Ovary (tissue), 9 donors: ENCODE data around the gene ATXN1. TPM values are rescaled to one million over a fixed set of nuclear protein-coding genes. Genes with fewer than 3 reads are reported as not detected.

Experiments
- DNase-seq, 5 donors: peaks; one replicate each; pipeline ENCODE4 v3.0.0-alpha.2; 2019 to 2020
- H3K27ac ChIP-seq, 2 donors: fragments of 200-600 bp; one replicate each; pipeline versions ENCODE4 v1.5.1 to v1.8.0; 2019 to 2022
- H3K27me3 ChIP-seq: fragments of 200-600 bp; one replicate; pipeline ENCODE4 v1.8.0; 2022
- H3K36me3 ChIP-seq: fragments of 200-600 bp; sonication (generic); one replicate; pipeline ENCODE4 v1.5.1; 2019
- H3K4me1 ChIP-seq: one replicate; pipeline ENCODE4 v1.8.1; 2013; ENCODE audit warnings: mild to moderate bottlenecking, moderate library complexity; ENCODE audit not compliant: insufficient read depth
- H3K4me3 ChIP-seq: fragments of 200-600 bp; sonication (generic); one replicate; pipeline ENCODE4 v1.5.1; 2017
- H3K9me3 ChIP-seq, 2 donors: fragments of 200-600 bp in 1 of 2; sonication (generic) in 1 of 2; one replicate each; pipeline versions ENCODE4 v1.5.1 to v1.8.1; 2013 to 2019; ENCODE audit warnings: mild to moderate bottlenecking in 1 of 2, moderate library complexity in 1 of 2
- CTCF ChIP-seq, 3 donors: fragments of 450-650 bp in 2 of 3; fragments of 200-600 bp in 1 of 3; IDR thresholded peaks; one replicate each; pipeline versions ENCODE4 v1.5.1 to v1.8.0; 2016 to 2022; ENCODE audit warnings: antibody characterized with exemption in 3 of 3, mild to moderate bottlenecking in 1 of 3
- EP300 ChIP-seq: sonication (generic); formaldehyde crosslinking; IDR thresholded peaks from one replicate; pipeline ENCODE4 v1.6.1; 2017; ENCODE audit warnings: antibody characterized with exemption
- POLR2A ChIP-seq: fragments of 450-650 bp; IDR thresholded peaks from one replicate; pipeline ENCODE4 v1.6.1; 2017; ENCODE audit warnings: antibody characterized with exemption, mild to moderate bottlenecking, moderate library complexity
- WGBS, 3 donors: extraction: QIAGEN DNeasy Blood & Tissue Kit in 1 of 3; methylation state at CpG; one replicate each; pipeline versions ENCODE4 v1.1.5 to v1.1.7; 2013 to 2017; 5-methylcytosine and 5-hydroxymethylcytosine counted together
- intact Hi-C, 4 donors: fragments of 100-400 bp; cut with DNase I; formaldehyde crosslinking; loops; one replicate each; pipeline versions ENCODE4 v1.11.0 to v1.15.1; 2022 to 2023
- polyA plus RNA-seq, 2 donors: library from polyadenylated mRNA; stranded (reverse); fragments of 200-250 nt in 1 of 2; fragments of 350-450 nt in 1 of 2; fragmentation: Illumina TruSeq in 1 of 2; extraction: RNeasy Lipid Tissue Mini Kit (QIAGEN cat#74804) in 1 of 2; gene quantifications; one replicate each; pipeline ENCODE4 v1.2.3, GENCODE V29; 2013 to 2014
- total RNA-seq, 7 donors: library from RNA; depleted of rRNA in 2 of 7; stranded (reverse); fragments of >200 nt in 2 of 7; fragmentation: NEBNext Ultra II Directional in 3 of 7; extraction: Animal tissue kit (Norgen Biotek cat#: 25700) in 3 of 7; gene quantifications; one replicate each; pipeline versions ENCODE4 v1.1.0 to v1.2.4, GENCODE V29; 2016 to 2023
- donor health status: DM: no; HTN: no; CAD: no; lungs with moderate emphysema.
- donor health status: DM: no; HTN: no; CAD: no.
- donor health status: Bipolar disorder and iron deficiency.
- donor health status: DM: yes; HTN: yes; CAD: no.
- donor health status: DM: no; HTN: no; CAD: no.
- donor health status: DM: yes; HTN: yes; CAD: no.

The ATXN1 gene
- total and polyA plus RNA-seq, 9 donors, result 7.3 to 38.2 (median 30.4) TPM

DNA sequence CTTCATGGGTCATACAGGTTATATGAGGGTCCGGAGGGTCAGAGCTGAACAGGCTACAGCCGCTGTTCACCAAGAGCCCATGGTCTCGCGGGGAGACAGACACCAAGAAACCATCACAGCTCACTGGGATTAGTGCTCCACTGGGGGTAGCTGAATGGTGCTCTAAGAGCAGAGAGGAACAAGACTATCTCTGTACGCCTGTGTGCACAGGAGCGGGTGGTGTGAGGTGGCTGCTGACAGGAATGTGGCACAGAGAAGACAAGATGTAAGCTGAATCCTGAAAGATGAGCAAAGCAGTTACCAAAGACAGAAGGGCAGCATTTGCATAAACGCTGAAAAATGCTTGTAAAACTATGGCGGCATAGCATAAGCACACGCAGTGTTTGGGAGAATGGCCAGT lies 383.8 kb downstream of the ATXN1 start:
- no peak for TF ChIP-seq POLR2A
- no peak for TF ChIP-seq CTCF (IDR thresholded peaks at IDR 0.05)
- no peak for TF ChIP-seq EP300
- Histone ChIP-seq H3K27me3 (no peaks in the 10 kb centered on the region), H3K9me3 (no peaks in the 10 kb centered on the region), H3K4me1 (no peaks in the 10 kb centered on the region), H3K36me3 (no peaks in the 10 kb centered on the region), H3K4me3 (no peak overlapping the region), H3K27ac (no peak overlapping the region)
- 96 to 97% (median 96%) methylated on average over 9 of the region's 9 CpGs for WGBS, 3 donors
- no peak for DNase-seq
- intact Hi-C loops, result no loop called here

DNA sequence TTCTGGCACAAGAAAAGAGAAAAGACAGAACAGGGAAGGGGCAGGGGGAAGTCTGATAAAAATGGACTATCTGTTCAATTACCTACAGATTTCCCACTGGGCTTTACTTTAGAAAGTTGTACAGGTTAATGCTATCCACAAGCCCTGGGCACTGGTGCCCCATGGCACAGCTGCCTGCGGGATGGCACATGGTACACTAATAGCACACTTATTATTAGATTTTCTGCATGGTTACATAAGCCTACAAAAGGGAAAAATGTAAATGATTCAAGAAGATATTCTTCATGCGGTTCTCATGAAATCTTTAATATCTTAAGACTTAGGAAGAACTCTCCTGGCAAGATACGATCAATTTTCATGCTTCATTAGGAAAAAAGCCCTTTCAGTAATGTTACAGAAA lies 385.4 kb downstream of the ATXN1 start:
- Histone ChIP-seq H3K27me3 (no peaks in the 10 kb centered on the region), H3K27ac (no peak overlapping the region), H3K4me1 (no peaks in the 10 kb centered on the region), H3K9me3 (no peaks in the 10 kb centered on the region), H3K36me3 (no peaks in the 10 kb centered on the region), H3K4me3 (no peak overlapping the region)
- 86 to 91% (median 87%) methylated on average over 3 of the region's 3 CpGs for WGBS, 3 donors
- no peak for DNase-seq
- TF ChIP-seq POLR2A (no peak), EP300 (no peak), CTCF (IDR thresholded peaks at IDR 0.05) (no peak)
- intact Hi-C loops, result no loop called here

DNA sequence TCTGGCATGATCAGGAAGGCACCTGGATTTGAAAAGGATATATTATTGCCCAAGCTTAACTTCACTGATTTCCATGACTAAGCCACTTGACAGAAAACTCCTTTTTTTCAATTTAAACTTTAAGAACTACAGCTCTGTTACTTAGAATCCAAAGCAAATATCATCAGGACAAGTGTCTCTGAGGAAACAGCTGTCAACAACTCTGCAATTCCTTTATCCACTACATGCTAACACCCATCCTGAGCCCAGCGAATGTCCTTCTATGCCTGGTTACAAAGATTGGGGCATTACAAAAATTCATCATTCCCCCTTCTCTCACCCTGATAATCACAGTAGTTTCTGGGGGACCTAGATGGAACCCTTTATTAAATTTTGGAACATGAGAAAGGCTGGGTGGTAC lies 386.1 kb downstream of the ATXN1 start:
- no peaks in the 10 kb centered on the region for H3K27me3 ChIP-seq
- no peak for DNase-seq
- no peaks in the 10 kb centered on the region for H3K36me3 ChIP-seq
- no peak for TF ChIP-seq POLR2A
- TF ChIP-seq CTCF (IDR thresholded peaks at IDR 0.05), result no peak
- intact Hi-C loops, result no loop called here
- no peak overlapping the region for H3K27ac ChIP-seq
- H3K9me3 ChIP-seq, result no peaks in the 10 kb centered on the region
- no peaks in the 10 kb centered on the region for H3K4me1 ChIP-seq
- WGBS, 3 donors, result 86 to 96% (median 93%) methylated on average over 1 of the region's 1 CpG
- no peak overlapping the region for H3K4me3 ChIP-seq

GRCh38 chr6:16374461-16375200 lies 386.6 kb downstream of the ATXN1 start:
- TF ChIP-seq POLR2A (no peak), CTCF (IDR thresholded peaks at IDR 0.05) (no peak), EP300 (no peak)
- 92 to 95% (median 95%) methylated on average over 10 of the region's 10 CpGs for WGBS, 3 donors
- no peaks in the 10 kb centered on the region for H3K4me1 ChIP-seq
- no peak overlapping the region for H3K4me3 ChIP-seq
- H3K27me3 ChIP-seq, result no peaks in the 10 kb centered on the region
- no peak overlapping the region for H3K27ac ChIP-seq
- no peaks in the 10 kb centered on the region for H3K9me3 ChIP-seq
- H3K36me3 ChIP-seq, result no peaks in the 10 kb centered on the region
- intact Hi-C loops, result no loop called here
- DNase-seq, result no peak
